ENCODE measurements around the gene NACC2.

GRCh38 chr9:136048560-136049411 lies 46.3 kb downstream of the NACC2 start:
- TF ChIP-seq CTCF (IDR thresholded peaks at IDR 0.05), result no peak
- TF ChIP-seq TCF12 (IDR thresholded peaks at IDR 0.05), result no peak
- TF ChIP-seq POLR2AphosphoS5 (IDR thresholded peaks at IDR 0.05; ENCODE audit: low read depth, low read length), result no peak
- no peak for TF ChIP-seq CHD2 (IDR thresholded peaks at IDR 0.05; ENCODE audit: low read length, partially characterized antibody)
- no peak for TF ChIP-seq SIN3A (IDR thresholded peaks at IDR 0.05; ENCODE audit: borderline replicate concordance, low read depth, low read length)
- TF ChIP-seq NRF1 (IDR thresholded peaks at IDR 0.05; ENCODE audit: low read depth, low read length), result no peak
- TF ChIP-seq MXI1 (IDR thresholded peaks at IDR 0.05; ENCODE audit: low read depth, low read length), result no peak
- no peak for TF ChIP-seq ZBTB33 (IDR thresholded peaks at IDR 0.05; ENCODE audit: borderline replicate concordance, low read depth)
- TF ChIP-seq EP300 (IDR thresholded peaks at IDR 0.05; ENCODE audit: borderline replicate concordance in 1 of 2, low read depth in 1 of 2, low read length in 1 of 2), result no peak
- TF ChIP-seq RAD21 (IDR thresholded peaks at IDR 0.05; ENCODE audit: low read length), result no peak
- no peak for TF ChIP-seq TEAD4 (IDR thresholded peaks at IDR 0.05; ENCODE audit: borderline replicate concordance, insufficient read depth)
- TF ChIP-seq FOXJ3 (CRISPR knock-in tag; IDR thresholded peaks at IDR 0.05), result no peak
